GM21619 (cell line): ENCODE data around the gene TPRG1.

ENCODE experiments used
- ATAC-seq: cut with Tn5 transposase; IDR thresholded peaks from one replicate; pipeline ENCODE4 v1.9.1; 2021; ENCODE audit not compliant: unreplicated experiment

The TPRG1 gene

DNA sequence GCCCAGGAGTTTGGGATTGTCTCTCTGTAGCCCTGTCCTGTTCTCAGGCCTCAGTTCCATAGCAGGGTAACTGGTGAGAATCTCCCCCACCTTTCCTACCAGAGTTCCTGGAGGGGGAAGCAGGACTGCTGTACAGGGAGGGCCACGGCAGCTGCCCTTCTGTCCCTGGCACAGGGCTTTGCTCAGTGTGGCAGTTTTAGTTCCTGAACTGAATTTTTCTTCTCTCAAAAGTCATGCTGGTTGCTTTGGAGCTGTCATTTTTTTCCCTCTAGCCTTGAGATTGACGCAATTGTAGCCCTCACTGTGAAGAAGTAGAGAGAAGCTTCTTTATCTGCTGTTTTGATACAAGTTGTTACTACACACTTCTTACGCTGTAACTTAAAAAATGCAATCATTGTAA is 55.5 kb downstream of the TPRG1 start:
- no peak for ATAC-seq

DNA sequence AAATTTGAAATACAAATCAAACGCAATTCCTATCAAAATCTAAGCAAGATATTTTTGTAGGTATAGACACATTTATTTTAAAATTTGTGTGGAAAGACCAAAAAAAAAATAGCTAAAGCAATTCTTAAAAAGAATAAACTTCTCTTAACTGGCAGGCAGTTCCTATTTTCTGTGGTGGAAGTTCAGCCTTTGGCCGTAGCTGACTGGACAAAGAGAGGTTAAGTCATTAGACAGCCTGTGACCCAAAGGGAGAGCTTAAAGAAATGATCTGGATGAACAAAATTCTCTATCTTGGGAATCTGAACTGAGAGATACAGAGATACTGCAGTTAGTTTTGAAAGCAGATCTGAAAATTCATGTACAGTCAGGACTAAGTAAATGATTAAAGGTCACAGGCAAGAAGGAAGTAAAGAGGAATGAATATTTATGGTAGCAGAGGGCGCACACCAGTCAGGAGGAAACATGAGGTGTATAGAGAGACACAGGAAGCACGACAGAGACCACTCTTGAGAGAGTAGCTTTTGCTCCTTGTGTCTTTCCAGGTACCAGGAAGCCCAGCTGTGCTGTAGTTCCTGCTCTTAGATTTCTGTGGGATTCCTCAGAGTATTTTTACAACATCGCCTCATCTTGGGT is 57.5 kb downstream of the TPRG1 start:
- ATAC-seq, result peak; percentile 96

DNA sequence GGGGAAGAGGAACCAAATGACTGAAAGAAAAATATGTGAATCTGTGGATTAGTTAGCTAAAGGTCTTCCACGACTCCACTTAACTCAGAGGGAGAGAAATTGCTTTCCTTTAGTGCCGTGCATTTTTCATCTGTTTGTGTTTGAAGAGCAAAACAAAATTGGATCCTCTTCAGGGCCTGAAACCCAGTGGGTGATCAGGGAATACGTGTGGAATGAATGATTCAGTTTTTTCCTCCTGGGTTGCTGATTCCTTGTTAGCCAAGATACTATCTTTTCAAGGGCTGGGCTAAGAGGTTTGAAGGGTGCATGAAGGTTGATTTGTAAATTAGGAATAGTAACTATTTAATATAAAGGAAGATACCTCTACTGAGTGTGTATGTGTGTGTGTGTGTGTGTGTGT is 61.0 kb downstream of the TPRG1 start:
- no peak for ATAC-seq

DNA sequence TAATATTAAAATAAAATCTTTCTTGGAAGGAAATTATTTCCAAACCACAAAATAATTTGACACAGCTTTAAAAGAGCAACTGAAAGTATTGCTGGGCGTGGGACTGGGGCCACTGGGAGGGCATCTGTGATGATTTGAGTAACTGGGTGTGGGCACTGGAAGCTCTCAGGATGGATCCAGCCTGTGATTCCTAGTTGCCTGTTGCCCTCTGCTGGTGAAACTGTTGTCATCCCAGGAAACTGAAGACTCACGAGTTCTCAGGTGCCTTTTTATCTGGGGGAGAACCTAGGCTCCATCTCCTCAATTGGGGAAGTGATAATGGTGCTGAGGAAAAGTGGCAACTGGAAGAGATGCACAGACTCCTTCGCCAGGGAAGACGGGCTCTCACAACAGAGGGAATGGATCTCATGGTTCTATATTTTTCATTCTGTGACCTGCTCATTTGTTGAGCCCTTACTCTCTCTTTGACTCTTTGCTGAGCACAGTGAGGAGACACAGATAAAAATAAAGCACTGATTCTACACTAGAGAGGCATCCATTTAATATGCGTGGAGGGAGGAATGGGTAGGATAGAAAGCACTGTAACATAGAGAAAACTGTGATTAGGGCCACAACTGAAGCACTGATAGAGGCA is 61.6 kb downstream of the TPRG1 start:
- no peak for ATAC-seq

DNA sequence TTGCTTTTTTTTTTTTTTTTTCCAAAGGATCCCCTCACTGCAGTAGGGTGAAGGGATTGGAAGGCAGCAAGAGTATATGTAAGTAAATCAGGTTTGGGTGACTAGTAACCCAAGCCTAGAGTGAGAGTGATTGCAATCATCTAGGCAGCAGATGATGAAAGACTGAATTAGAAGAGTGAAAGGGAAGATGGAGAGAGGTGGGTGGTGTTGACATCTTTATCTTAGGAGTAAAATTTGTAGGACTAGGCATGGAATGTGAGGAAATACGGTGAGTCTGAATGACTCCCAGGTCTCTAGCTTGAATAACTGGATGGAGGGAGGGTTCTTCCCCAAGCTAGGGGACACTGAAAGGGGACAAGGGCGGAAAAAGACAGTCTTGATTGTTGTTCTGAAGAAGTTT is 63.4 kb downstream of the TPRG1 start:
- no peak for ATAC-seq

DNA sequence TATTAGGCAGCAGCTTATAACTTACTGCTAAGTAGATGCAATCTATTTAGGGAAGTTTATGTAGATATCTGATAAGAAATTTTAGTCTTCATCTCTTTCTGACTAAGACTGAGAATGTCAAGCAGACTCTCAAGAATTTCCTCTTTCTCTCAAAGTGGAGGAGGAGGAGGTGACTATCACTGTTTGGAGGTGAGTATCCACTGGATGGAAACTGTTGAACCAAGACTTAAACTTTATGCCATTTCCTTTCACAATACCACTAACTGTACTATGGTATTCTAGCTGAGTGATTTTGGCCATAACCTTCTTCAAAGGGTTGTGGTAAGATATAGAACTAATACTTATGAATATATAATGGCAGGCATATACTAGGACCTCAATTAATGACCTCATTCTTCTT is 64.6 kb downstream of the TPRG1 start:
- no peak for ATAC-seq

DNA sequence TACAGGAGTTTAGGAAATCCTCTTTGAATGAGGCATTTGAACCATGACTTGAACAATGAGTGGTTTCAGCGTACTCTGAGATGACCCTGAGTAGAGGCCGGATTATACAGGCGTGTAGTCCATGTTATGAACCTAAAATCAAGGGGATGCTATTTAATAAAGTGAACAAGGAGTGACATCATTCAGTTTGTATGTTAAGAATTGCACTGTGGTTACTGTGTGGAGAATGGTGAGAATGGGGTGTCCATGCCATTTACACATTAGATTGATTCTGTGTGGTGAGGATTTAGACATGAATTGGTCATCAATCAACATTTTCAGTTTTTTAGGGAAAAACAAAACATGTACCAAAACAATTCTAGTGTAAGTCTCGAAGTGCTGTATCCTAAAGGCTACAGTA is 65.8 kb downstream of the TPRG1 start:
- no peak for ATAC-seq

DNA sequence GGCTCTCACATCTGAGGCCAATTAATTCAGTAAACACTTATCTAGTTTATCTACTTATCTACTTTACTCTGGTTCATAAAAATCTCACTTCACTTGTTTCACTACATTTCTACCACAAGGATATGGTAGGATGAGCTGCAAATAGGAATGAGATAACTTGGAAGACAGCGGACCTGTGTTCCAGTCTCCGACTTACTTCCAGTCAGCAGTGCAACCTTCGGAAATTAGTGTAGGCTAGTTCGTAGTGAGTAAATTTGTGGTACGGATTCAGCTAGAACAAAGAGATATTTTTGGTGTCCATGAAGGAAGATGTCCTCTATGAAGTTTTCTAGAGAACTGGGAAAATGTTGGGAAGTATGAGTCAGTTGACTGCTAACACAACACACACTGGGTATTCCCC is 66.3 kb downstream of the TPRG1 start:
- no peak for ATAC-seq

DNA sequence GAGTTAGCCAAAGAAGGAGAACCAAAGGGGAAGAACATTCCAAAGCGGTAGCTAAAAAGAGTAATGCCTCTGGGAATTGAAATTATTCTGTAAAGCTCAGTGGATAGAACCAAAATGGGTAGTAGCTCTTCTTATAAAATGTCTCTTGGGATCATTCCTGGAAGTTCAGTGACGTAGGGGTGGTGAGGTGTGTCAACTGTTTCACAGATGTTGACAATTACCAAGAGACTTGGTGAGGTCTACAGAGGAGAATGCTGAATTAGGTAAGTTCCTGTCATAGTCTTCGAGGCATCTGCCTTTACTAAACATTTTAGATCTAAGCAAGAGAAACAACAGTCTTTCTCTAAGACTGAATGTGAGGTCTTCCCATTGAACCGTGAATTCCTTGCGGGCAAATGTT is 67.8 kb downstream of the TPRG1 start:
- no peak for ATAC-seq

DNA sequence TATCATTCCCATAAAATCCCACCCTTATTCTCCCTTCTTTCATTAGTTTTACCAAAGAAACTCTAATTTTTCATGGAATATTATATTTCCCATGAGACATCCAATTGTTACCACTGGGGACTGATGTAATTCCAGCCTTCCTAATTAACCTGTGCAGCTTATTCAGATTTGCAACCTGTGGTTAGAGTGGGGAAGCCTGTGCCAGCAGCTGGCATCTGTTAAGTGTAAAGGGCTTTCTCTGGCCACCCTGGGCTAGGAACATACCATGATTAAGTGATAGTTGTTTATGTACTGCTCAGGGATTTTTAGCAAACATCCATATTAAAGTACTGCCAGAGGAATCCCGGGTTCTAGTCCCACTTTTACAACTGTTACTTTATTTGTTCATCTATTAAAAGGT is 78.2 kb downstream of the TPRG1 start:
- no peak for ATAC-seq

DNA sequence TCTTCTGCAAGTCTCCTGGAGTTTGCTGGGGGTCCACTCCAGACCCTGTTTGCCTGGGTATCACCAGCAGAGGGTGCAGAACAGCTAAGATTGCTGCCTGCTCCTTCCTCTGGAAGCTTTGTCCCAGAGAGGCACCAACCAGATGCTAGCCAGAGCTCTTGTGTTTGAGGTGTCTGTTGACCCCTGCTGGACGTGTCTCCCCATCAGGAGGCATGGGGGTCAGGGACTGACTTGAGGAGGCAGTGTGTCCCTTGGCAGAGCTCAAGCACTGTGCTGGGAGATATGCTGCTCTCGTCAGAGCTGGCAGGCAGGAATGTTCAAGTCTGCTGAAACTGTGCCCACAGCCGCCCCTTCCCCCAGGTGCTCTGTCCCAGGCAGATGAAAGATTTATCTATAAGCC is 86.5 kb downstream of the TPRG1 start:
- no peak for ATAC-seq

DNA sequence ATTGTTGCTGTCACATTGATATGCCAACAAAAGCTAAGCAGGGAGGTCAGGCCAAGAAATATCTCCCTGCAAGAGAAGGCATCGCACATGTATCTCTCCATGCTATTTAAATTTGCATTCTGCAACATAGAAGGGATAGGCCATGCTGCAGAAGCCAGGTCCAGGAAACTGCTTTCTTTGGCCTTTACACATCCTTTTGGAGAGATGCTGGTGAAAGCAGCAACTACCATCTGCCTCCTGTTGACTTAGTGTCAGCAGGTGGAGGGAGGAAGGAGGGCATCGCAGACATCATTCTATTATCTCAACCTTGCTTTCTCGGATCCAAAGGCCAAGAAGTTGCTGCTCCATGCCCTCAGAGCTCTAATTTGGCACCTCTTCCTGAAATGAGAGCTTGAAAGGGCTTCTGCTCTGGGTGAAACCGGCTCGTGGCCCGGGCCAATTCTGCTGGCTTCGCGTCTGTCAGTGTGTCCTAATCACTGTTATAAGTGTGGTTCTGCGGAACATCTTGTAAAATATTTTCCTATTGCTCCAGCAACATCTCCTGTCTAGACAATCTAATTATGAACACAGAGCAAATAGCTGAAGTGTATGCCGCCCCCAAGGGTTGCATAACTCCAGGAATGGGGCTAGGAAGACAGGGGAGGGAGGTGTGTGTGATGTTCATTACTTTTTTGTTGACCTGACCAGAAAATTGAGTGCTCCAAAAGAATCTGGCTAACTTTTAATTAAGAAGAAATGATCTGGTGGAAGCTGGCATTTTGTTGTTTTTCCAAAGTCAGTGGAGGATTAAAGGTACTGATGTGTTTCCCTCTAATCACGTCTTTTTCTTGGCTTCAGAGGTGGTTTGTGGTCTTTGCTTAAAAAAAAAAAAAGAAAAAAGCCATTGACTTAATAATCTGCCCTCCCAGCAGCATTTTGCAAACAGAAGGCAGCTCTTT is 89.1 kb downstream of the TPRG1 start:
- ATAC-seq, result no peak

DNA sequence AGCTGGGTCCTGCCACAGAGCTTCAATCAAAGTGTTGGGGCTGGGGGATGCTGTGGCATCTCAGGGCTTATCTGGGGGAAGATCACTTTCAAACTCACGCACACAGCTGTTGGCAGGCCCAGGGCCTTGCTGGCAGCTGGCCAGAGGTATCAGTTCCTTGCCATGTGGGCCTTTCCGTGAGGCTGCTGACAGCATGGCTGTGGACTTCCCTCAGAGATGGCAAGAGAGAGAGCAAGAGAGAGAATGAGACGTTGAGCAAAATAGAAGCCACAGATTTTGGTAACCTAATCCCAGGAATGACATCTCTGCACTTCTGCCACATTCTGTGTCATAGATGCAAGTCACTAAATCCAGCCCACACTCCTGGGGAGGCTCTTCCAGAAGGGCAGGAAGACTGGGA is 91.0 kb downstream of the TPRG1 start:
- no peak for ATAC-seq

DNA sequence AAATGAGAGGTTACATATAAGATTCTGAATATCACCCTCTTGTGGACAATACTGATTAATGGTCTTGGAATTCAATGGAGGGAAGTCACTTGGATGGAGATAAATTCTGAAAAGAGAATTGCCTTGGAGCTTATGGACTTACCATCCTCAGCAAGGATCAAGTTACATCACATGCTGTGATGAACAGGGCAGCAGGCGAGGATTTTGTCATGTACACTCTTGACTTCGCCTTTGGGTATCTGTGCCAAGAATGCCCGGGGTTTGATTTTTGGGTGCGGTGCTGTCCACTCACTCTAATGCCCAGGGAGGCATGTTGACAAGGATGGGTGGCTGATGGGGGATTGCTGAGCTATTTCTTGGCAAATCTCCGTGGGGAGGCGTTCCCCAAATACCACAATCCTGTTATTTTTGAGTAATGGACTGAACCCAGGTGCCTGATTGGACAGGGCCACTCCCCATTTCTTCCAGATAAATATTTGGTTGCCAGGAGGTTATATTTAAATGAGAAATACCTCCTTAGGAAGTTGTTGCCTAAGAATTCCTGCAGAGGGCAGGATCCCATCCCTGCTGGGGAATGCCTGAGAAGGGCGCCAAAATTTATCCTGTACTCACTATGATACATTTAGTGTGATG is 96.3 kb downstream of the TPRG1 start:
- ATAC-seq, result no peak

DNA sequence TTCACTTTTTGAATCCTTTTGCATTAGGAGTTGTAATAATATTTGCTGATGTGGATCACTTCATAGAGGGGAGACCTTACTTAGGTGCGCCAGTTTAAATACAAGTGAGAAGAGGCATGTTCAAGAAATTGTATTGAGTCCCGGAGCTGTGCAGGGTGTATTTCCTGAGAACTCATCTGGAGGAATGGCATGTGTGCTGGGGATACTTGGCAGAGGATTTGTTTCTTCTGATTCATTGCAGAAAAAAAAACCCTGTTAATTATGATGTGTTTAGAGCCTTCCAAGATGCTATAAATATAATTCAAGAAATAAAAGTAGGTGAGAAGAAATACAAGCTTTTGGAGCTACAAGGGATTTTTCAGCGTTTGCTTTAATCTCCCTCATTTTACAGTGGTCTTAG is 97.6 kb downstream of the TPRG1 start:
- no peak for ATAC-seq

DNA sequence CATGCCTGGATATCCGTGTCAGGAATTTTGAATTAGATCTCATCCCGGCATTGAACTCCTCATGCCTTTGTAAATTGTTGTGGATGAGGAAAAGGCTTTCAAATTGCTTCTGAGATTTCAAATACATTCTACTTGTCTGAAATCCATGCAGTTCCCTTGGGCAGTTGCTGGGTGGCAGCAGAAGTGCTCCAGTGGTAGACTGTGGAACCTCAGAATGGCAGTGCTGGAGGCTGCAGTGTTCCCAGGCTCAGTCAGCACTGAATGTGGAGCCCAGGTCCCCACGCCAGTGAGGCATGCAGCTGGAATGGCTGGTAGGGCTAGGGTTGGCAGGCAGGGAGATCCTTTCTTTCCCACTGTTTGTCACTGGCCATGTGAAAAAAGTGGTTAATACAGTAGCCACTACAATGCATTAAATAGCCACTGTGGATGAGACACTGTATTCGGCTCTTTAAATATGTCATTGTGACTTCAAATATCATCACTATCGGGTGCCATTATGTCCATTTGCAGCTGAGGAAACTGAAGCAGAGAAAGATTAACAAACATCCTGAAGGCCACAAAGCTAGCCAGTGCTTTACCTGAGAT is 98.6 kb downstream of the TPRG1 start:
- ATAC-seq, result peak; percentile 84

DNA sequence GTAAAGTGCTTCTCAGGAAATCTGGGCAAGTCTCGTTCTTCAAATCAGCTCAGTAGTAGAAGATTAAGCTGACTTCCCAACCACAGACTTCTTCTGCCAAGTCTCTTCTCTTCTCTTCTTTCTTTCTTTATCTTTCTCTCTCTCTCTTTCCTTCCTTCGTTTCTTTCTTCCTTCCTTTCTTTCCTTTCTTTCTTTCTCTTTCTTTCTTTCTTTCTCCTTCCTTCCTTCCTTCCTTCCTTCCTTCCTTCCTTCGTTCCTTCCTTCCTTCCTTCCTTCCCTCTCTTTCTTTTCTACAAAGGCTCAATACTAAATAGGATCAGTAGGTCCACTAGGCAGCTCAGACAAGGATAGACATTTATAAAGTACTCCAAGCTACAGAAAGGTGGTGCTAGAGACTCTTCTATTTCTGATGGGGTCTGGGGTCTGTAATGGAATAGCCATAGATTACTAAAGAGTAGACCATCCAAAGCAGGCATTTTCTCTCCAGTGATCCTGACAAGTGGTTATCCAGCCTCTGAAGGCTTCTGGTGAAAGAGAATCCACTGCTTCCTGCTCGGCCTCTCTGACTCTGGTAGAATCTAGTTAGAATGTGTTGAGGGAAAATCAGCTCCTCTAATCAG is 100.8 kb downstream of the TPRG1 start:
- ATAC-seq, result no peak

DNA sequence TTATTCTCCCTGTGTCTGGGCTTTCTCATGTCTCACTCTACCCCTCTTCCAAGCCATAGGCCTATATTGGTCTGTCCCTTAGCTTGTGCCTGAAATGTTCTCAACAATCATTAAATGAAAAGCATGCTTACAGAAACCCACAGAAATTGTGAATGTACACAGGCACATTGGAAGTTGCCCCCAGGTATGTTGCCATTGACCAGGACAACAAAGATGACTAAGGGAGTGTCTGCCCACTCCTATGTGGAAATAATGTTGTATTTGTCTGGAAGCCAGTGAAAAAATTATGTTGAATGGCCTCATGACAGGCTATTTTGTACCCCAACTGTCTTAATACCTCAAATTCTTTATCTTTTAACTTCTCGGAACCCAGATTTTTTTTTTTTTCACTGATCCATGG is 102.0 kb downstream of the TPRG1 start:
- ATAC-seq, result no peak

DNA sequence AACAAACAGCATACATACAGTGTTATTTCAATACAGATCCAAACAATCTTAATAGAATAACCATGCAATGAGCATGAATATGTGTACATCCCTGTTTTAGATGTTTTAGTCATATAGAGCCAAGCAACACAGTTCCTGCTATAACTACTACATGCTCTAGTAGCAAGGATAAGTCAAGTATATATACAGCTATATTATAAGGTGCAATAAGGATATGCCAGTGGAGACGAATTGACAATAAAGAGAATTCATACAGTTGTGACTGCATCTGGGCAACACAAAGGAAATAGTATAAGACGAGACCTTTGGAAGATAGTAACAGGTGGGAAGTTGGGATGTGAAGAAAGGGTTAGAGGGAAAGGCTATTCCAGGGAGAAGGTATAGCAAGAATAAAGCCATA is 103.4 kb downstream of the TPRG1 start:
- no peak for ATAC-seq

DNA sequence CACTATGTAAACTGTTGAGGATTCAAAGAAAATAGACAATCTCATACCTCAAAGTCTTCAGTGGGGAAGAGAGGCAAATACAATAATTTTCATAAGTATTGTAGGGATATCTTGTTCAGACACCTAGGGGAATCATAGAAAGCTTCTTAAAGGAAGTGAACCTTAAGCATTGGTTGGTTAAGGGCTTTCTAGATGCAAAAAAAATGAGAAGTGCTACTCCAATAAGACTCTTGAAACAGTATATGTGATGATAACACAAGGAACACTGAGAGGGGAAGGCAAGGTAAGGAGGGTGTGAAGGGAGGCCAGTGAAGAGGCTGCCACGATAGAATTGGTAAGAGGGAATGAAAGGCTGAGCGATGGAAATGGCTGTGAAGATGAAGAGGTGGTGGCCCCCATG is 104.1 kb downstream of the TPRG1 start:
- no peak for ATAC-seq
